ENCODE results near the gene DSCAM.

The DSCAM gene

GRCh38 chr21:40851749-40852148 lies 4.8 kb upstream of the DSCAM start:
- in situ Hi-C loops (cut with HindIII; ENCODE audit: low pct_ligation_motif_present, low sequenced_read_pairs) = no loop called here
- no peak overlapping the region for H3K4me3 ChIP-seq (ENCODE audit: low read depth, low read length)
- TF ChIP-seq CTCF (IDR thresholded peaks at IDR 0.05; ENCODE audit: low read depth, low read length, missing control alignments) = no peak
- H3K27me3 ChIP-seq (replicated peaks) = no peaks in the 10 kb centered on the region
- H3K36me3 ChIP-seq (replicated peaks) = no peaks in the 10 kb centered on the region
- no peak for DNase-seq
- no peak overlapping the region for H3K27ac ChIP-seq

- in situ Hi-C loops (cut with HindIII; ENCODE audit: low pct_ligation_motif_present, low sequenced_read_pairs) = no loop called here
- Histone ChIP-seq H3K36me3 (replicated peaks) (no peaks in the 10 kb centered on the region), H3K27me3 (replicated peaks) (no peaks in the 10 kb centered on the region), H3K27ac (no peak overlapping the region), H3K4me3 (ENCODE audit: low read depth, low read length) (no peak overlapping the region)
- no peak for DNase-seq
- TF ChIP-seq CTCF (IDR thresholded peaks at IDR 0.05; ENCODE audit: low read depth, low read length, missing control alignments) = no peak
Observed at GRCh38 chr21:40850071-40850470, 3.1 kb upstream of the DSCAM start.

GRCh38 chr21:40847951-40848350 lies 993 bp upstream of the DSCAM start:
- in situ Hi-C loops (cut with HindIII; ENCODE audit: low pct_ligation_motif_present, low sequenced_read_pairs) = no loop called here
- H3K27me3 ChIP-seq (replicated peaks) = no peaks in the 10 kb centered on the region
- no peak for TF ChIP-seq CTCF (IDR thresholded peaks at IDR 0.05; ENCODE audit: low read depth, low read length, missing control alignments)
- no peak overlapping the region for H3K4me3 ChIP-seq (ENCODE audit: low read depth, low read length)
- DNase-seq = no peak
- H3K36me3 ChIP-seq (replicated peaks) = no peaks in the 10 kb centered on the region
- H3K27ac ChIP-seq = no peak overlapping the region

- Histone ChIP-seq H3K27ac (no peak overlapping the region), H3K36me3 (replicated peaks) (no peaks in the 10 kb centered on the region), H3K27me3 (replicated peaks) (no peaks in the 10 kb centered on the region), H3K4me3 (ENCODE audit: low read depth, low read length) (no peak overlapping the region)
- in situ Hi-C loops (cut with HindIII; ENCODE audit: low pct_ligation_motif_present, low sequenced_read_pairs) = no loop called here
- TF ChIP-seq CTCF (IDR thresholded peaks at IDR 0.05; ENCODE audit: low read depth, low read length, missing control alignments) = no peak
- DNase-seq = no peak
Observed at GRCh38 chr21:40846103-40846502, 855 bp downstream of the DSCAM start.

GRCh38 chr21:40845441-40845995 lies 1.4 kb downstream of the DSCAM start:
- in situ Hi-C loops (cut with HindIII; ENCODE audit: low pct_ligation_motif_present, low sequenced_read_pairs) = no loop called here
- H3K27ac ChIP-seq = no peak overlapping the region
- H3K4me3 ChIP-seq (ENCODE audit: low read depth, low read length) = no peak overlapping the region
- no peaks in the 10 kb centered on the region for H3K36me3 ChIP-seq (replicated peaks)
- no peak for DNase-seq
- no peaks in the 10 kb centered on the region for H3K27me3 ChIP-seq (replicated peaks)
- no peak for TF ChIP-seq CTCF (IDR thresholded peaks at IDR 0.05; ENCODE audit: low read depth, low read length, missing control alignments)

GRCh38 chr21:40844935-40845334 lies 2.0 kb downstream of the DSCAM start:
- H3K27ac ChIP-seq = no peak overlapping the region
- no peaks in the 10 kb centered on the region for H3K27me3 ChIP-seq (replicated peaks)
- in situ Hi-C loops (cut with HindIII; ENCODE audit: low pct_ligation_motif_present, low sequenced_read_pairs) = no loop called here
- TF ChIP-seq CTCF (IDR thresholded peaks at IDR 0.05; ENCODE audit: low read depth, low read length, missing control alignments) = no peak
- no peak for DNase-seq
- H3K36me3 ChIP-seq (replicated peaks) = no peaks in the 10 kb centered on the region
- no peak overlapping the region for H3K4me3 ChIP-seq (ENCODE audit: low read depth, low read length)
